ENCODE data around the gene RSPO1. TPM values are rescaled to one million over a fixed set of nuclear protein-coding genes. Genes with fewer than 3 reads are reported as not detected.
A peak's percentile ranks its signal among the peaks of the same experiment; 100 is the strongest.
"Not testable (repeated sequence)": the region's sequence is repeated elsewhere in the genome, so short reads cannot be mapped to it uniquely, and the experiment has no call there.

The RSPO1 gene, protein sequence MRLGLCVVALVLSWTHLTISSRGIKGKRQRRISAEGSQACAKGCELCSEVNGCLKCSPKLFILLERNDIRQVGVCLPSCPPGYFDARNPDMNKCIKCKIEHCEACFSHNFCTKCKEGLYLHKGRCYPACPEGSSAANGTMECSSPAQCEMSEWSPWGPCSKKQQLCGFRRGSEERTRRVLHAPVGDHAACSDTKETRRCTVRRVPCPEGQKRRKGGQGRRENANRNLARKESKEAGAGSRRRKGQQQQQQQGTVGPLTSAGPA
- not detected in 2 replicates for total RNA-seq (2012; rRNA removed)

DNA sequence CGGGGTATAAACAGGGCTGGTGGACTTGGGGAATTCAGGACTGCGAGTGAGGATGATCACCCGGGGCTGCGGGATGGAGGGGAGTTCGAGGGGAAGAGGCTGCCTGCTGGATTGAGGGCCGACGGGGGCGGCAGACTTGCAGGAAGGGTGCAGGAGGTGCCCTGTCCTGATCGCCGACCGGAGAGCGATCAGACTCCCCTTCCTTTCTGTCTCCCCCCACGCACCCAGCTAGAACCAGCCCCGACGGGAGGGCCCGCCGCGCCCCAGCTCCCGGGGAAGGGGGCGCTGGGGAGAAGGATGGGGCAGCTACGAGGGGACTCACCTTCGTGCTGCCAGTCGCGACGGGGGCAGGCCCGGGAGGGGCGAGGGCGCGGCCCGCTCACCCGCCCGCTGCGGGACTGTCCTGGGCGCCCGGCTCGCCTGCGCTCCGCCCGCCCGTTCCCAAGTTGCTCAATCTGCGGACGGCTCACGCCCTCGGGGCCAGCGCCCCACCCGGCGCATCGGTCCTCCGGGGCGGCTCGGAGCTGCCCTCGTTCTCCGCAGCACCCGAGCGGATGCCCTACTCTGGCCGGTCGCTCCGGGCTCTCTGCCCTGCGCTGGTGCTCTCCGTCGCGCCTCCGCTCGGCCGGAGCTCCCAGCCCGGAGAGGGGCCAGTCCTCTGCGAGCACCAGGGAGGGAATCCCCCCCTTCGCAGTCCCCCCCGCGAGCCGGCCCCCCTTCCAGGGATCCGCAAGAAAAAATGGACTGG, at the start of gene RSPO1:
TSS of gene RSPO1 (minus strand) at position 649 of the 748 bp plus-strand sequence. CDS start 5,231 bp downstream, outside the sequence.
- Histone ChIP-seq H3K4me2 (ENCODE audit: low read length) (peak within 1 kb of the TSS; percentile 50), H3K9me3 (replicated peaks; ENCODE audit: low read length) (no peaks in the 10 kb centered on the region), H3K9ac (ENCODE audit: low read depth, low read length) (no peak within 1 kb of the TSS), H3K27me3 (ENCODE audit: control insufficient read depth, insufficient read depth, low read length) (peaks cover 93% of the 10 kb centered on the region), H3K36me3 (ENCODE audit: insufficient read depth, low read length) (no peaks in the 10 kb centered on the region), H3K4me1 (ENCODE audit: control insufficient read depth, insufficient read depth, low read length) (no peaks in the 10 kb centered on the region), H3K4me3 (ENCODE audit: low read length) (no peak within 1 kb of the TSS)

DNA sequence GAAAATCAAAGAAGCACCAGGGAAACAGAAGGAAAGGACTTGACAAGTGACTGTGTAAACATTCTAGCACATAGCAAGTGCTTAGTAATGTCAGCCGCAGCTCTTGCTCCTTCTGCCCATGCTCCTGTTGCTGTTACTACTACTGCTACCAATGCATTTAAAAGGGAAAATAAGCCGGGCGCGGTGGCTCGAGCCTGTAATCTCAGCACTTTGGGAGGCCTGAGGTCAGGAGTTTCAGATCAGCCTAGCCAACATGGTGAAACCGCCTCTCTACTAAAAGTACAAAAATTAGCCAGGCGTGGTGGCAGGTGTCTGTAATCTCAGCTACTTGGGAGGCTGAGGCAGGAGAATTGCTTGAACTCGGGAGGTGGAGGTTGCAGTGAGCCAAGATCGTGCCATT, 49.5 kb upstream of the RSPO1 start:
- peaks cover 36% of the 10 kb centered on the region for H3K36me3 ChIP-seq (ENCODE audit: insufficient read depth, low read length)
- H3K4me2 ChIP-seq (ENCODE audit: low read length); H3K27me3 ChIP-seq (ENCODE audit: control insufficient read depth, insufficient read depth, low read length); H3K9me3 ChIP-seq (replicated peaks; ENCODE audit: low read length); H3K4me1 ChIP-seq (ENCODE audit: control insufficient read depth, insufficient read depth, low read length); H3K4me3 ChIP-seq (ENCODE audit: low read length); H3K9ac ChIP-seq (ENCODE audit: low read depth, low read length): not testable (repeated sequence)

DNA sequence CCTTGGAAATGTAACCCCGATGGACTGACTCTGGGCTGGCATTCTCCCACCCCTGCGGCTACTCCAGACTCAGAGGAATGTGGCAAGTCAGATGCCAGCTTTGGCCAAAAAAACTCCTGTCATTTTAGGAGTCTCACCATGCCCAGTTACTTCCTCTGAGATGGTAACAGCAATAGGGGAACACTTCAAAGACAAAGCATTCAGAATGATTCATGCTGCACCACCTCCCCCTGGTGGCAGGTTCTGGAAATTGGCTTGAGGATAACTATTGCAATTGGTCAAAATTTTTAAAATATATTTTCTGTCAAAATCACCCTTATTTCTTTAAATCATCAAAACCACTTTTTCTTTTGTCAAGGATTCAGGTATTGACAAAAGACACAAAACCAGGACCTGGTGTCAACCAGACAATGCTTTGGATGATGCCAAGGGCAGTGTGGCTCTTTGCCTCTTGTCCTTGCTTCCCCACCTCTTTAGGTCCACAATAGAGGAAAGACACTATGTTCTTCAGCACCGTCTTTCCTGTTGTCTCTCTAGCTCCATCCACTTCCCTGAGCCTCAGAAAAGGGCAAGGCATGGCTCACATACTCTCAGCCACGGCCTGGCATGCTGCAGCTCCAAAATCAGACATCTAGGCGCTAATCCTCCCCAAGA, 47.8 kb upstream of the RSPO1 start:
- no peak overlapping the region for H3K4me2 ChIP-seq (ENCODE audit: low read length)
- H3K9me3 ChIP-seq (replicated peaks; ENCODE audit: low read length), result no peaks in the 10 kb centered on the region
- H3K27me3 ChIP-seq (ENCODE audit: control insufficient read depth, insufficient read depth, low read length), result no peaks in the 10 kb centered on the region
- no peak overlapping the region for H3K4me3 ChIP-seq (ENCODE audit: low read length)
- H3K9ac ChIP-seq (ENCODE audit: low read depth, low read length), result no peak overlapping the region
- H3K4me1 ChIP-seq (ENCODE audit: control insufficient read depth, insufficient read depth, low read length), result no peaks in the 10 kb centered on the region
- H3K36me3 ChIP-seq (ENCODE audit: insufficient read depth, low read length), result peaks cover 33% of the 10 kb centered on the region

DNA sequence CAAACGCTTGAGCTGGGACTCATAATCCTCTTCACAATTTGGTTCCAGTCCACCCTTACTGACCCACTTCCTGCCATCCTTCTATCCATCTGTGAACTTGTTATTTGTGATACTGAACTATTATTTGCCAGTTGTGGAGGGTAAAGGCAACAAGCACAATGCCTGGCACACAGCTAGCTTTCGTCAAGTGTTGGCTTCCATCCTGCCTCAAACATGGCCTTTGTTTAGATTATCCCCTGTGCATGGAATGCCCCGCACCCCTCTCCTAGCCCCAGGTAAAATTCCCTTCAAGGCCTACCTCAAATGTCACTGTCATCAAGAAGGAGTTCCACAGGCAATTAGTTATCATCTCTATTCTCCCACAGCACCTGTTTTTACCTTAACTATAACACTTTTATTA, 46.2 kb upstream of the RSPO1 start:
- H3K4me3 ChIP-seq (ENCODE audit: low read length), result no peak overlapping the region
- H3K36me3 ChIP-seq (ENCODE audit: insufficient read depth, low read length), result peaks cover 24% of the 10 kb centered on the region
- H3K9me3 ChIP-seq (replicated peaks; ENCODE audit: low read length), result no peaks in the 10 kb centered on the region
- H3K9ac ChIP-seq (ENCODE audit: low read depth, low read length), result no peak overlapping the region
- peaks cover 8% of the 10 kb centered on the region for H3K27me3 ChIP-seq (ENCODE audit: control insufficient read depth, insufficient read depth, low read length)
- H3K4me1 ChIP-seq (ENCODE audit: control insufficient read depth, insufficient read depth, low read length), result no peaks in the 10 kb centered on the region
- no peak overlapping the region for H3K4me2 ChIP-seq (ENCODE audit: low read length)

DNA sequence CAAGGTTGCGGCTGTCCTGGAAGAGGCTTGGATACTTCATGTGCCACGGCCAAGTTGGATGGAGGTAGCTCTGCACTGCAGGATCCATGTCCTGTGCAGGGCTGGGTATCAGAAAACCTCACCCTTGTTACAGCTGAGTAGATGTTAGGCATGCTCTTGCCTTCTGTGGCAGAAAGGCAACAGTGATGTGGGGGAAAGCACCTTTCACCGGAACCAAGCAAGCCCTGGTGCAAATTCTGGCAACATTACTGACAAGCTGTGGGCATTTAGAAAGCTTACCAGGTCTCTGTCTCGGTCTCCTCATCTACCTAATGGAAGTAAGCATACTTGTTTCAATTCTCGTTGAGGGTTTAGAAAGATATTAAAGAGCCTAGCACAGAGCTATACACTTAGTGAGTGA, 43.1 kb upstream of the RSPO1 start:
- Histone ChIP-seq H3K9me3 (replicated peaks; ENCODE audit: low read length) (no peaks in the 10 kb centered on the region), H3K4me2 (ENCODE audit: low read length) (no peak overlapping the region), H3K9ac (ENCODE audit: low read depth, low read length) (no peak overlapping the region), H3K27me3 (ENCODE audit: control insufficient read depth, insufficient read depth, low read length) (peaks cover 12% of the 10 kb centered on the region), H3K36me3 (ENCODE audit: insufficient read depth, low read length) (peaks cover 11% of the 10 kb centered on the region), H3K4me3 (ENCODE audit: low read length) (no peak overlapping the region), H3K4me1 (ENCODE audit: control insufficient read depth, insufficient read depth, low read length) (no peaks in the 10 kb centered on the region)

DNA sequence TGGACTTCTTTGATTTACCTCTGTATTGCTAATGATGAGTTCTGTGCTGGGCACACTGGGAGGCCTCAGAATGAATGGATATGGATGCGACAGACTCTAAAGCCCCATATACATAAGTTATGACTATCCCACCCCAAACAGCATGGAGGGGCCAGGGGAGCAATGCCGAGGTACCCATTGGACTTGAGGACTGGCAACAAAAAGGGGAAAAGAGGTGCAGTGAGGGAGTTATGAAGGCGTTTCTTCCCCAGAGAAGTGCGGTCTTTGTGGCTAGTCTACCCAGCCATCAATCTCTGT, 42.4 kb upstream of the RSPO1 start:
- Histone ChIP-seq H3K4me1 (ENCODE audit: control insufficient read depth, insufficient read depth, low read length) (no peaks in the 10 kb centered on the region), H3K9ac (ENCODE audit: low read depth, low read length) (no peak overlapping the region), H3K4me3 (ENCODE audit: low read length) (no peak overlapping the region), H3K4me2 (ENCODE audit: low read length) (no peak overlapping the region), H3K9me3 (replicated peaks; ENCODE audit: low read length) (no peaks in the 10 kb centered on the region), H3K27me3 (ENCODE audit: control insufficient read depth, insufficient read depth, low read length) (peaks cover 19% of the 10 kb centered on the region), H3K36me3 (ENCODE audit: insufficient read depth, low read length) (peaks cover 8% of the 10 kb centered on the region)

DNA sequence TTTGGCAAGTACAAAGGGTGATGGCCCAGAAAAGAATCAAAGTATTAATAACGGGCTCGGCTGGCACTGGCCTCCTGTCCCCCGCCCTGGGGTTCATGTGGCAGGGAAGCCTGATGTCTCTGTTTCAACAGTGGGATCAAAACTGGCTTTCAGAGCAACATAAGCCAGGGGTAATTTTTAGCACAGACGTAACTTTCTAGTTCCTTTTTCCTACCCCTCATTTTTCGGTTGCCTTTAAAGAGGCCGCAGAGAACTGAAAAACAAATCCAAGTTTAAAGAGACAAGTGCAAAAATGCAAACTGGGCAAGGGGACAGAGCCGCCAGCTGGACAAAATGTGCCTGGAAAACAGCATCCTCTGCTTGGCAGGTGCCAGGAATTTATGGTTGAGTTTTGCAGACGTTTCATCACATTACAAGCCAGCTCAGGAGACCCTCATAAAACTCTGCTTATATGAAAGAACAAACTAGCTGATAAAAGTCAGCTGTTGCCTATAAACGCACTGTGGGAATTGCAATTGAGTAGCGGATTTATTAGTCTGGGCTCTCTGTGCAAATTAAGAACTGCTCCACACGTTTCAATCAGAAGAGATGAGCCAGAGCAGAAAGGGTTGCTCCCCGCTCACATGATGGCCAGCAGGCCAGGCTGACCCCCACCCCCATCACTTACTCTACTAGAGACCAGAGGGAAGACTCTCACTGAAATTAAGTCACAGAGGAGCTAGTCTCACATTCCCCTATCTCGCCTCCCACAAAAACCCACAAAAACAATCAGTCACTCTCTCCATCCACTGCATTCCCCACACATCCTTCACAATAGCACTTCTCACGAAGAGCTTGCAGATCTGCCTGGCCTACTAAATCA, 41.8 kb upstream of the RSPO1 start:
- Histone ChIP-seq H3K9me3 (replicated peaks; ENCODE audit: low read length) (no peaks in the 10 kb centered on the region), H3K4me1 (ENCODE audit: control insufficient read depth, insufficient read depth, low read length) (no peaks in the 10 kb centered on the region), H3K36me3 (ENCODE audit: insufficient read depth, low read length) (peaks cover 8% of the 10 kb centered on the region), H3K4me3 (ENCODE audit: low read length) (no peak overlapping the region), H3K9ac (ENCODE audit: low read depth, low read length) (no peak overlapping the region), H3K4me2 (ENCODE audit: low read length) (no peak overlapping the region), H3K27me3 (ENCODE audit: control insufficient read depth, insufficient read depth, low read length) (peaks cover 25% of the 10 kb centered on the region)

DNA sequence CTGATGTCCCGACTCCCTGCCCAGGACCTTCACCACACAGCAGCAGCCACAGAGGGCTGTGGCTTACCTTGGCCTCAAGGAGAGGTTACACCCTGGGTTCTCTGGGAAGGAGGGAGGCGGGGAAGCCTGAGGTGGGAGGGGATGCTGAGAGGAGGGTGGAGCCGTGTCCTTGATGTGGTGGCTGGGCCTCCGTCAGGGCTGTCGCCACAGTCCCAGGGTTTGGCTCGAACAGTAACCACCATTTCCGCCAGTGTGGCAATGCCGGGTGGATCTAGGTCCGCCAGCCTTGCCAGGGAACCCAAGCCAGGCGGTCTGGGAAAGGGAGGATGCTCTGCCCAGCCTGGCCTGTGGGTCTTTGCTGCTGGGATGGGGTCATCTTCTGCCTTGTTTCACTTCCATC, 39.2 kb upstream of the RSPO1 start:
- Histone ChIP-seq H3K27me3 (ENCODE audit: control insufficient read depth, insufficient read depth, low read length) (peaks cover 35% of the 10 kb centered on the region), H3K9ac (ENCODE audit: low read depth, low read length) (no peak overlapping the region), H3K36me3 (ENCODE audit: insufficient read depth, low read length) (no peaks in the 10 kb centered on the region), H3K4me3 (ENCODE audit: low read length) (no peak overlapping the region), H3K4me2 (ENCODE audit: low read length) (no peak overlapping the region), H3K4me1 (ENCODE audit: control insufficient read depth, insufficient read depth, low read length) (no peaks in the 10 kb centered on the region), H3K9me3 (replicated peaks; ENCODE audit: low read length) (no peaks in the 10 kb centered on the region)

DNA sequence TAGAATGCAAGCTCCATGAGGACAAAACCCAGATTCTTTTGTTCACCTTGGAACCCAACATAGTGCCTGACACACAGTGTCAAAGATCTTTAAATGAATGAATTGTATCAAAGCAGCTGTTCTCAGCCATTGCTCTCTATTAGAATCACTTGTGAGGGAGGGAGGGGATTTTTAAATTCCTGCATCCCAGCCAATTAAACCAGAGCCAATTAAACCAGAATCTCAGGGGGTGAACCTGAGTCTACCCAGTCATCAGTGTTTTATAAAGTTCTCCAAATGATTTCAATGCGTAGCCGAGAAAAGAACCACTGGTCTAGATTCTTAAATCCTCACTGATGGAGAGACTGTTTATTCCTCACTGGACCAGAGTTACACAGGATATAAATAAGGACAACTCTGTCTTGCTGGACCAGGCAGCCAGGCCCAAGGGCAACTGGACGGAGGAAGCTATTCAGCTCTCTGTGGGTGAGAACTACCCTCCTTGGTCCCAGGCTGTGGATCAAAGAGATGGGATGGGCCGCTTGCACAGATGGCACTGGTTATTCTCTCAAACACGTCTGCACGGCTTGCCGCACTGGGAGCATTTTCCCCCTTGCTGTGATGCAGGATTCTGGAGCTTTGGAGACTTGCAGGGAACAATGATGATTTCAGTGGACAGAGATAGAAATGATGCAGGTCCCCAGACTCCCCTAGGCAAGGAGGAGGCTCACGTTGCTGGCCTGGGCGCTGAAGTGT, 37.6 kb upstream of the RSPO1 start:
- no peak overlapping the region for H3K4me2 ChIP-seq (ENCODE audit: low read length)
- H3K9me3 ChIP-seq (replicated peaks; ENCODE audit: low read length), result no peaks in the 10 kb centered on the region
- H3K4me1 ChIP-seq (ENCODE audit: control insufficient read depth, insufficient read depth, low read length), result no peaks in the 10 kb centered on the region
- no peak overlapping the region for H3K4me3 ChIP-seq (ENCODE audit: low read length)
- peaks cover 51% of the 10 kb centered on the region for H3K27me3 ChIP-seq (ENCODE audit: control insufficient read depth, insufficient read depth, low read length)
- H3K36me3 ChIP-seq (ENCODE audit: insufficient read depth, low read length), result no peaks in the 10 kb centered on the region
- no peak overlapping the region for H3K9ac ChIP-seq (ENCODE audit: low read depth, low read length)

DNA sequence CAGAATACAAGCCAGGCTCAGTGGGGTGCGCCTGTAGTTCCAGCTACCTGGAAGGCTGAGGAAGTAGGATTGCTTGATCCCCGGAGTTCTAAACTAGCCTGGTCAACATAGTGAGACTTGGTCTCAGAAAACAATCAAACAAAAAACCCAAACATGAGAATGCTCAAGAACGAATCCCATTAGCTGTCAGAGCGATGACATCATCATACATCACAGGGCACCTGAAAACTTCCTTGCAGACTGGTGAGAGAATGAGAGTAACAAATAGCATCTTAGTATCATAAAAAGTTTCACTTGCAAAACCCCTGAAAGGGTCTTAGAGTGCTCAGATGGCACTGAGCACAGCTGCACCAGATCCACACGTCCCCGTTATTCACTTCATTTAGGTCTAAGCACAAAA, 36.6 kb upstream of the RSPO1 start:
- Histone ChIP-seq H3K4me2 (ENCODE audit: low read length) (no peak overlapping the region), H3K36me3 (ENCODE audit: insufficient read depth, low read length) (no peaks in the 10 kb centered on the region), H3K4me1 (ENCODE audit: control insufficient read depth, insufficient read depth, low read length) (no peaks in the 10 kb centered on the region), H3K27me3 (ENCODE audit: control insufficient read depth, insufficient read depth, low read length) (peaks cover 56% of the 10 kb centered on the region), H3K9me3 (replicated peaks; ENCODE audit: low read length) (no peaks in the 10 kb centered on the region), H3K9ac (ENCODE audit: low read depth, low read length) (no peak overlapping the region), H3K4me3 (ENCODE audit: low read length) (no peak overlapping the region)

DNA sequence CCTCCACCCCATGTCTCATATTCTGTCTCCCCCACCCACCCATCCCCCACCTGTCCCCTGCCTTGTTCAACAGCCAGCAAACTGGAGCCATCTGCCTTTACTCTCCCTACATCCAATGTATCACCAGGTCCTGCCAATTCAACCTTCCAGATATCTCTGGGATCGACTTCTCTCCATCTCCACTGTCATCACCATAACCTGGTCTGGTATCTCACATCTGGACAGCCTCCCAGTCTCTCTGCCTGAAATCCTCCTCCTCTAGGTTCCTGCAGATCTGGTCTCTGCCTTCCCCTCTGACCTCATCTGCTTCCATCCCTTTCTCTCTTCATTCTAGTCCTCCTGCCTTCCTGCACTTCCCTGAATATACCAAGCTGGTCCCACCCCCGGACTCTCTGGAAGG, 35.4 kb upstream of the RSPO1 start:
- Histone ChIP-seq H3K4me2 (ENCODE audit: low read length) (no peak overlapping the region), H3K9ac (ENCODE audit: low read depth, low read length) (no peak overlapping the region), H3K4me1 (ENCODE audit: control insufficient read depth, insufficient read depth, low read length) (no peaks in the 10 kb centered on the region), H3K4me3 (ENCODE audit: low read length) (no peak overlapping the region), H3K27me3 (ENCODE audit: control insufficient read depth, insufficient read depth, low read length) (peaks cover 61% of the 10 kb centered on the region), H3K36me3 (ENCODE audit: insufficient read depth, low read length) (no peaks in the 10 kb centered on the region), H3K9me3 (replicated peaks; ENCODE audit: low read length) (no peaks in the 10 kb centered on the region)

Measured in skeletal muscle satellite cell (primary cell).